ENCODE results near the gene OIT3. TPM values are rescaled to one million over a fixed set of nuclear protein-coding genes. Genes with fewer than 3 reads are reported as not detected.
A peak's percentile ranks its signal among the peaks of the same experiment; 100 is the strongest.

Gene OIT3
- total RNA-seq, 1 donor from 2014 or later: 0.09 TPM

DNA sequence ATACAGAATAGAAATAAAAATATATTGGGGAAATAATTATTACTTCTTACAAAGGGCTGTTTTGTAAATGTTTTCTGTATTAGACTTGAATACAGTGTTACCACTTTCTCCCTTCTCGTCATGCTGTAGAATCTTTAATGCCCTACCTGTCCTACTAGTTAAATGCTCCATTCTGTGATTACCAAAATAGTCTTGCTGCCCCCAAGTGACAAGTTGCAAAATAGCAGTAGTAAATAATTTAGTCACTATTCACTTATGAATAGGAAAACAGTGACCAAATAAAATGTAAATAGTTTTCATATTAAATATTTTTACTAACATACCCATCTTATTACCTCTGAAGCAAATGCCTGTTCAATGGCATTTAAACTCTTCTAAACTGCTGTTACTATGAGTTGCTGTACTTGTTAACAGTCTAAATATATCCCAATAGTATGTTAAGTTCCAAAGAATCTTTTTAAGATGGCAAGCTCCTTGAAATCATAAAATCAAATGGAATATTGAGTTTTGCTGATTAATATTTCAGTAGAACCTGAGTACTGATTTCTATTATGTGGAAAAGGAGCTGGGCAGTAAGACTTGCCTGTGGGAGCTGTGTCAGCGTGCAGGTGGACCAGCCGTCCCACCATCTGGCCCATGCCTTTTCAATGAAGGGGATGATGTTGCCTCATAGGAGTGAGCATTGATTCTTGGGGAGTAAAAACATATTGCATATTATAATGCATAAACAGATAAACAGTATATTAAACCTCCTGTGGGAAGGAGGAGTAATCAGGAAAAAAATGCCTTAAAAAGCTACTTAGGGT lies 18.1 kb upstream of the OIT3 start:
- no peak for DNase-seq (ENCODE audit: low read depth, low spot score)
- Mint-ChIP-seq H3K36me3 (ENCODE audit: low read depth) (peaks cover 14% of the 10 kb centered on the region), H3K9me3 (peaks cover 2% of the 10 kb centered on the region), H3K27ac (ENCODE audit: unreplicated experiment) (no peak overlapping the region), H3K27me3 (ENCODE audit: low read depth) (no peaks in the 10 kb centered on the region), H3K4me3 (no peak overlapping the region), H3K4me1 (no peaks in the 10 kb centered on the region)
- TF ChIP-seq, protein P1, sequence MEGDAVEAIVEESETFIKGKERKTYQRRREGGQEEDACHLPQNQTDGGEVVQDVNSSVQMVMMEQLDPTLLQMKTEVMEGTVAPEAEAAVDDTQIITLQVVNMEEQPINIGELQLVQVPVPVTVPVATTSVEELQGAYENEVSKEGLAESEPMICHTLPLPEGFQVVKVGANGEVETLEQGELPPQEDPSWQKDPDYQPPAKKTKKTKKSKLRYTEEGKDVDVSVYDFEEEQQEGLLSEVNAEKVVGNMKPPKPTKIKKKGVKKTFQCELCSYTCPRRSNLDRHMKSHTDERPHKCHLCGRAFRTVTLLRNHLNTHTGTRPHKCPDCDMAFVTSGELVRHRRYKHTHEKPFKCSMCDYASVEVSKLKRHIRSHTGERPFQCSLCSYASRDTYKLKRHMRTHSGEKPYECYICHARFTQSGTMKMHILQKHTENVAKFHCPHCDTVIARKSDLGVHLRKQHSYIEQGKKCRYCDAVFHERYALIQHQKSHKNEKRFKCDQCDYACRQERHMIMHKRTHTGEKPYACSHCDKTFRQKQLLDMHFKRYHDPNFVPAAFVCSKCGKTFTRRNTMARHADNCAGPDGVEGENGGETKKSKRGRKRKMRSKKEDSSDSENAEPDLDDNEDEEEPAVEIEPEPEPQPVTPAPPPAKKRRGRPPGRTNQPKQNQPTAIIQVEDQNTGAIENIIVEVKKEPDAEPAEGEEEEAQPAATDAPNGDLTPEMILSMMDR (conservative IDR thresholded peaks at IDR 0.05): peak; percentile 65

DNA sequence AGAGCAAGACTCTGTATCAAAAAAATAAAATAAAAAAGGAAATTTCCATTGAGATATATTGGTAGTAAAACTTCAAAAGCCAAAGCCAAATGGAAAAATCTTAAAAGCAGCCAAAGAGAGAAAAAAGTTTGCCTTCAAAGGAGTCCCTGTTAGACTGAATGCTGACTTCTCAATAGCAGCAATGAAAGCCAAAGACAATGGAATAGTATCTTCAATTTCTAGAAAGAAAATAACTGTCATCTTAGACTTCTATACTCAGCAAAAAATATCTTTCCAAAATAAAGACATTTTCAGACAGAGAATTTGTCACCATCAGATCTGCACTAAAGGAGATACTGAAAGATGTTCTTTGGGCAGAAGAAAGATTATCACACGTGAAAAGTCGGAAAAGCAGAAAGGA lies 14.3 kb upstream of the OIT3 start:
- peaks cover 17% of the 10 kb centered on the region for H3K36me3 Mint-ChIP-seq (ENCODE audit: low read depth)
- H3K4me1 Mint-ChIP-seq: no peaks in the 10 kb centered on the region

DNA sequence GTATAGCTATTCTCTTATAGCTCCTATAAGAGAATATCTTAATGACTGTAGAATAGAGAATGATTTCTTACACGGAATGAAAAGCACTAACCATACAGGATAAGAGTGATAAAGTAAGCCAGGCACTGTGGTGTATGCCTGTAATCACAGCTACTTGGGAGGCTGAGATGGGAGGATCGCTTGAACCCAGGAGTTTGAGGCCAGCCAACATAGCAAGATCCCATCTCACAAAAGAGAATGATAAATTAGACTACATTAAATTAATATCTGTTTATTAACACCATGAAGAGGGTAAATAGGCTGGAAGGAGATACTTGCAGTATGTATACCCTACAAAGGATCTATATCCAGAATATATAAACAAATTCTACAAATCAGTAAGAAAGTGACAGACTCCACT lies 12.2 kb upstream of the OIT3 start:
- DNase-seq (ENCODE audit: low read depth, low spot score): no peak
- Mint-ChIP-seq H3K27me3 (ENCODE audit: low read depth) (no peaks in the 10 kb centered on the region), H3K9me3 (peaks cover 2% of the 10 kb centered on the region), H3K4me3 (no peak overlapping the region), H3K4me1 (peaks cover 4% of the 10 kb centered on the region), H3K27ac (ENCODE audit: unreplicated experiment) (no peak overlapping the region), H3K36me3 (ENCODE audit: low read depth) (peaks cover 17% of the 10 kb centered on the region)
- TF ChIP-seq, protein P1 (conservative IDR thresholded peaks at IDR 0.05): no peak

More for the DNA sequence above, 14.3 kb upstream of the OIT3 start:
- Mint-ChIP-seq H3K4me3 (no peak overlapping the region), H3K27ac (ENCODE audit: unreplicated experiment) (no peak overlapping the region), H3K27me3 (ENCODE audit: low read depth) (no peaks in the 10 kb centered on the region), H3K9me3 (peaks cover 2% of the 10 kb centered on the region)
- TF ChIP-seq, protein P1 (conservative IDR thresholded peaks at IDR 0.05): no peak
- no peak for DNase-seq (ENCODE audit: low read depth, low spot score)

DNA sequence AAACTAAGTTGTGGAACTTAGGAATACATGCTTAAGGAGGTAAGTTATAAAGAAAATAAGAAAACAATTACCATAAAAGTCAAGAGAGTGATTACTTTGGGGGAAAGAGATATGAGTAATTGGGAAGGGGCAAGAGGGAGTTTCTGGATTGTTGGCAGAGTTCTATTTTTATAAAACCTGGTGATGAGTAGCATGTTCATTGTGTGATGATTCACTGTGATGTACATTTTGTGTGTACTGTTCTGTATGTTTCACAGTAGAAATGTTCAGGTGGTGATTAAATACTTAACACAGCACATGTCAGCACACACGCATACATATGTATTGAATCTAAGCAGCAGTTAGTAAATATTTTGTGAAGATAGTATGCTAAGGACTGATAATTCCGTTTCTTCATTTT lies 9.7 kb upstream of the OIT3 start:
- Mint-ChIP-seq H3K4me1 (peaks cover 21% of the 10 kb centered on the region), H3K9me3 (peaks cover 5% of the 10 kb centered on the region), H3K4me3 (no peak overlapping the region), H3K27ac (ENCODE audit: unreplicated experiment) (no peak overlapping the region), H3K27me3 (ENCODE audit: low read depth) (no peaks in the 10 kb centered on the region), H3K36me3 (ENCODE audit: low read depth) (peaks cover 15% of the 10 kb centered on the region)
- DNase-seq (ENCODE audit: low read depth, low spot score): no peak
- TF ChIP-seq, protein P1 (conservative IDR thresholded peaks at IDR 0.05): no peak

DNA sequence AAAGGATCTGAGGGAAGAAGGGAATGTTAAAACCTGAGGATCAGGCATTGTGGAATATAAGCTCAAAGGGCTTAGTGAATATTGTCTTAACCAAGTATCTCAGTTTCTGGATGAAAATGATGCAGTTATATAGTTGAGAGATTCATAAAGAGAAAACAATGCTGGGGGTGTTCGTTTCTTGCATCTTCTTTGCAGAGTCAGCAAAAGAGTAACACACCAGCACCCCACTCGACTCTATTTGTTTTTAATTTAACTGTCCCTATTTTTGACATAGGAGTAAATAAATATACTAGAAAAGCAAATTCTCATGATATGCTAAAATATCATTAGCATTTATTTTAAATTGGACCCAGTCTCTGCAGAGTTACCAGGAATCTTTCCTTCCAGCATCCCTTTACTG lies 7.6 kb upstream of the OIT3 start:
- no peaks in the 10 kb centered on the region for H3K27me3 Mint-ChIP-seq (ENCODE audit: low read depth)
- H3K4me1 Mint-ChIP-seq: peaks cover 21% of the 10 kb centered on the region
- H3K9me3 Mint-ChIP-seq: peaks cover 2% of the 10 kb centered on the region
- H3K27ac Mint-ChIP-seq (ENCODE audit: unreplicated experiment): no peak overlapping the region
- no peak for DNase-seq (ENCODE audit: low read depth, low spot score)
- TF ChIP-seq, protein P1 (conservative IDR thresholded peaks at IDR 0.05): no peak
- peaks cover 12% of the 10 kb centered on the region for H3K36me3 Mint-ChIP-seq (ENCODE audit: low read depth)
- no peak overlapping the region for H3K4me3 Mint-ChIP-seq

Measured in neural crest cell (in vitro differentiated cells).